Diencephalon (tissue), 1 donor: Measurements from ENCODE around the gene AQP2. TPM values are rescaled to one million over a fixed set of nuclear protein-coding genes. Genes with fewer than 3 reads are reported as not detected.

Experiments used
- total RNA-seq: library from RNA; depleted of rRNA; stranded (reverse); fragments of >200 nt; gene quantifications from one replicate; pipeline ENCODE4 v1.2.3, GENCODE V29; 2014

The AQP2 gene
- total RNA-seq = not detected

DNA sequence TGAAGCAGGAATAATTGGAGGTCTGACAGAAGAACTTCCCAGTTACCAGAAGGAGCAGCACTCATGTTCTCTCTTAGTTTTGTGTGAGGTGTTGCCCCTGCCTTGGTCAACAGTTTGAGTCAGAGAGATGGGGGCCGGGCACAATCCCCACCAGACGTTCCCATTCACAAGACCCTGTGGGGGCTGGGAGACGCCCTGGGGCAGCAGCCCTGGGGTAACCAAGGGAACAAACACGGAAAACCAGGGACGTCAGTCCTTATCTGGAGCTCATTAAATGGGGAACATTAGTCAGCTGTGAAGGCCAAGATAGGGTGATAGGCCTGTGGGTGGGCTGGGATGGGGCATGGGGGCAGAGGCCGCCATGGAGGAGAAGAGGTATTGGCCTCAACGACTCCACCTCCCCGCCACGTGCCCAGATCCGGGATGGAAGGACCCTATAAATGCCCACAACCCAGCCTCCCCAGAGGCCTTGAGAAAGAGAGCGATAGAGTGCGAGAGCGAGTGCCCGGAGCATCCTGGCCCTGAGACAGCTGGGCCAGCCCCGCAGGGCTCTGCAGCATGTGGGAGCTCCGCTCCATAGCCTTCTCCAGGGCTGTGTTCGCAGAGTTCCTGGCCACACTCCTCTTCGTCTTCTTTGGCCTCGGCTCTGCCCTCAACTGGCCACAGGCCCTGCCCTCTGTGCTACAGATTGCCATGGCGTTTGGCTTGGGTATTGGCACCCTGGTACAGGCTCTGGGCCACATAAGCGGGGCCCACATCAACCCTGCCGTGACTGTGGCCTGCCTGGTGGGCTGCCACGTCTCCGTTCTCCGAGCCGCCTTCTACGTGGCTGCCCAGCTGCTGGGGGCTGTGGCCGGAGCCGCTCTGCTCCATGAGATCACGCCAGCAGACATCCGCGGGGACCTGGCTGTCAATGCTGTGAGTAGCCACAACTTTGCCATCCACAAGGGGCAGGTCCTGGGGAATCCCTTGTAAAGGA is at the start of gene AQP2:
Gene AQP2 (plus strand): TSS at position 465 of the 979 bp plus-strand sequence. CDS start 94 bp downstream, at position 559.

GRCh38 chr12:49903700-49904423 is 46.7 kb upstream of the AQP2 start, which contains the start of gene FAIM2:
TSS of gene FAIM2 (minus strand) at chr12:49903900. CDS start at chr12:49903792, 108 bp downstream.

DNA sequence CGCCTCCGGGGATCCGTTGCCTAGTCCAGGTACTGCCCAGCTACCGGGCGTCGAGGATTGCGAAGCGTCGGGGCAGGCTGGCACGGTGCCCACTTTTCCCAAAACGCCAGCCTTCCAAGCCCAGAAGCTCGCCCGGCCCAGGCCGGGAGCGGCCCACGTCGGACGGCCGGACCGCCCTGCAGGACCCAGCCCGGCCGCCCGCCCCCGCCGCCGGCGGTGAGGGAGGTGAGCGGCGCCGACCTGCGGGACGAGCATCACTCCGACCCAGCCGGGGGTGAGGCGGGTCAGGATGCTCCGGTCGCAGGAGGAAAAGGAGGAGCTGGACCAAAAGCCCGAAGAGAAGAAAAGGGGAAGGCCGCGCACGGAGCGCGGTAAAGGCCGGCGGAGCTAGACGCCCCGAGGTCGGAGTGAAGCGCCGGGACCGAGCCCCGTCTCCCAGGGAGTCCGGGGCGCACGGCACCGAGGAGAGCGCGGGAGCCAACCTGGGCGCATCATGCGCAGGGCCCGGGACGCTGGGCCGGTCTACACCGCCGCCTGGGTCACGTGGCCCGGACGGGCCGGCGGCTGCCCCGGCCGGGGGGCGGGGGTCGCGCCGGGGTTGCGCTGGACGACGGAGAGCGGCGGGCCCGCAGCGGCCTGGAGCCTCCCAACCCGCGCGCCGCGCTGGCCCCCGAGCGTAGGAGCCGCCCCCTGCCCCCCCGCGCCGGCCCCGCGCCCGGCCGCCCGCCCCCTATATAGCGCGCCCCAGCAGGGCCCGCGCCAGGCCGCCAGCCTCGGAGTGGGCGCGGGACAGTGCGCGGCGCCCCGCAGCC is 10.8 kb downstream of the AQP2 start, which contains the start of gene AQP5:
Gene AQP5 (plus strand): TSS at position 762 of the 812 bp plus-strand sequence. CDS start 146 bp downstream, outside the sequence.

DNA sequence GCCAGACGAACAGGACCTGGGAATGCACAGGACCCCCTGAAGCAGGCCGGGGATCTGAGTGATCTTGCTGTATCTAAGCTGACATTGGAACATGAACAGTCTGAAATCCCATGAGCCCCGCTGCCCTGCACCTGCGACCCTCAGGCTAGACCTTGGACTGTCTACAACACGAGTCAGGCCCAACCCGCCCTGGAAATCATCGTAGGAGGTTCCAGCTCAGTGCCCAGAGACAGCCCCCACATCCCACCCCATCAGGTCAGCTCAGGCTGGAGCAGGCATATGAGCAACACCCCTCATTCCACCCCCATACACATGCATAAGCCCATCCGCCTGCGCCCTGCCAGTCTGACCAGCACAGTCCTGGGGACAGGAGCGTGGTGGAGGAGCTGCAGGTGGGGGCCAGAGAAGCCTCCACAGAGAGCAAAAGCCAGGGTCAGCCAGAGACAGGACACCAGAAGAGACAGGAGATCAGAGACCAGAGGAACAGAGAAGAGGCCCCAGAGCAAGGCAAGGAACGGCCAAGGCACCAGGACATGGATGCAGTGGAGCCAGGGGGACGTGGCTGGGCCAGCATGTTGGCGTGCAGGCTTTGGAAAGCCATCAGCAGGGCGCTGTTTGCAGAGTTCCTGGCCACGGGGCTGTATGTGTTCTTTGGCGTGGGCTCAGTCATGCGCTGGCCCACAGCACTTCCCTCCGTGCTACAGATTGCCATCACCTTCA is 22.3 kb downstream of the AQP2 start, which contains the start of gene AQP6:
Gene AQP6 (plus strand): TSS at position 307 of the 720 bp plus-strand sequence. CDS start 227 bp downstream, at position 534.

Other genes with a start within 250 kb of the AQP2 start
- gene FMNL3, start 243.3 kb upstream of the AQP2 start, total RNA-seq = 15.7 TPM
- 442 TPM for gene TMBIM6, start 209.2 kb upstream of the AQP2 start, total RNA-seq
- 14.5 TPM for gene NCKAP5L, start 122.3 kb upstream of the AQP2 start, total RNA-seq
- gene BCDIN3D, start 107.6 kb upstream of the AQP2 start, total RNA-seq = 6.2 TPM
- 59.1 TPM for gene FAIM2, start 46.8 kb upstream of the AQP2 start, total RNA-seq
- gene AQP5, start 11.1 kb downstream of the AQP2 start, total RNA-seq = 0.92 TPM
- gene AQP6, start 22.2 kb downstream of the AQP2 start, total RNA-seq = 0.46 TPM
- gene RACGAP1, start 74.8 kb downstream of the AQP2 start, total RNA-seq = 37.8 TPM
- 31.1 TPM for gene ASIC1, start 106.9 kb downstream of the AQP2 start, total RNA-seq
- 50.3 TPM for gene SMARCD1, start 134.6 kb downstream of the AQP2 start, total RNA-seq
- 12.2 TPM for gene GPD1, start 153.3 kb downstream of the AQP2 start, total RNA-seq
- gene COX14, start 161.5 kb downstream of the AQP2 start, total RNA-seq = 24.5 TPM
- gene CERS5, start 216.6 kb downstream of the AQP2 start, total RNA-seq = 88.8 TPM